ENCODE results near the gene SALL2.
A peak's percentile ranks its signal among the peaks of the same experiment; 100 is the strongest.
"Not testable (repeated sequence)": the region's sequence is repeated elsewhere in the genome, so short reads cannot be mapped to it uniquely, and the experiment has no call there.

SALL2 gene

DNA sequence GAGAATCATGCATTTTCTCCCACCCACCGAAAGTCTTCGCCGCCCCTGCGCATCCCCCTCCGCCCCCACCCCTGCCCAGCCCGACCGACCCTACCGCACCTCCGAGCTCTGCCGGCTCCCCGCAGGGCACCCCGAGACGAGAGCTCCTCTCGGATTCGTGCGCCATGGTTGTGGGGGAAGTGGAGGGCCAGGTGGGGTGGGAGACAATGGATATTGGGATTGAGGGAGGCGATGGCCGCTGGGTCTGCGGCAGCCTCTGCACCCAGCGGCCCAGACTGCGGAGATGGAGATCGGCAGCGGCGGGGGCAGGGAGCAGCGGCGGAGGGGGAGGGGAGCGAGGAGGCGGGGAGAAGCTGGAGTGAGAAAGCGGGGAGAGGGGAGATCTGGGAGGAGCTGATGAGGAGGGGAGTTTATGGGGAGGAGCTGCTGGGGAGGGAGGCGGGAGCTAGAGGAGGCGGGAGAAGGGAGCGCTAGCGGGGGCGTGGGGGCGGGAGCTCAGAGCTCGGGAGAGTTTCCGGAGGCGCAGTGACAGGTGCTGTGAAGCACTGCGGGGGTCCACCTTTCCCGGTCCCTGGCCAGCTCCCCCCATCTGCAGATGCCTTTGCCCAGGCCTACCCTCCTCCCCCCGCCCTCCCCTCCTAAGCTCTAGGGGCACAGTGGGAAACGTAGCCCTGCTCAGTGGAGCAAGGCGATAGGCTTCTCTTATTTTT lies at the start of gene SALL2:
Gene SALL2, minus strand, starts transcription at position 385 of the 710 bp plus-strand sequence. Its CDS starts 219 bp downstream, at position 166.
- peak; percentile 59 for DNase-seq

DNA sequence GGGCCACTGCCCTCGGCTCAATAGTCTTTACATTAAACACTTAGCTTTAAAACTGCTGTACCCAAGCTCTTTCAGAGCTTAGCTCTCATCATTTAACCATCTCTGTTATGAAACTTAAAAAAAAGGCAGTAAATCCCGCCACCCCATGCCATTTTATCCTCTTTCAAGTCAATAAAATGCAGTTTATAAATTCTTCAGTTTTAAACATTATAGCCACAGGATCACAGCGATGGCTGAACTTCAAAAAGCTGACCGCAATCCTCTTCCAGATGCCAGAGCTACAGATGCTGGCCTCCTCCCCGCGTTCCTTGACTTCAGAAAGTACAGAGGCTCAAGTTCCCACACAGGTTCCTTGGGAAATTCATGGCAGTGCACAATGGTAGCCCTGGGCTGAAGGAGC lies 49.5 kb upstream of the SALL2 start:
- DNase-seq: no peak

DNA sequence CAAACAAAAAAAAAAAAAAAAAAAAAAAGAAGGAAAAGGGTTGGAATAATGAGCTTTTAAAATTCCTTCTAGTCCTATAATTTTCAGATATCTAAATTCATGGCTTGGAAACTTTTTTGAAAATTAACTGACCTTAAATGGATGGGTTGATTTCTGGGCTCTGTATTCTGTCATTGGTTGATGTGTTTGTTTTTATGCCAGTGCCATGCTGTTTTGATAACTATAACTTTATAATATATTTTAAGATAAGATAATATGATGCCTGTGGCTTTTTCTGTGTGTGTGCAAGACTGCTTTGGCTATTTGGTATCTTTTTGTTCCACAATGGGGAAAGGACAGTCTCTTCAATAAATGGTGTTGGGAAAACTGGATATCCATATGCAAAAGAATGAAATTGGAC lies 46.5 kb upstream of the SALL2 start:
- no peak for DNase-seq

DNA sequence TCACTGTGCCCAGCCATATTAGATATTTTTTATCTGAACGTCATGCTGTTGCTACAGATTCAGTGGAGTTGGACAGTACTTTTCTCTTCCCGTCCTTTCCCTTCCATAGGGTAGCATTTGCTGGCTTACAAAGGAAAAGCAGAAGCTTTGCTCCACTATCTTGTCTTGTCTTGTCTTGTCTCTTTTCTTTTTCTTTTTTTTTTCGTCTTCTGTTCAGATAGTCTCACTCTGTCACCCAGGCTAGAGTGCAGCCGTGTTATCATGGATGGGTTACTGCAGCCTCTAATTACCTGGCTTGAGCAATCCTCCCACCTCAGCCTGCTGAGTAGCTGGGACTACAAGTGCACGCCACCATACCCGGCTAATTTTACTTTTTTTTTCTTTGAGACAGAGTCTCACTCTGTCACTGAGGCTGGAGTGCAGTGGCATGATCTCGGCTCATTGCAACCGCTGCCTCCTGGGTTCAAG lies 32.6 kb upstream of the SALL2 start:
- DNase-seq: no peak

DNA sequence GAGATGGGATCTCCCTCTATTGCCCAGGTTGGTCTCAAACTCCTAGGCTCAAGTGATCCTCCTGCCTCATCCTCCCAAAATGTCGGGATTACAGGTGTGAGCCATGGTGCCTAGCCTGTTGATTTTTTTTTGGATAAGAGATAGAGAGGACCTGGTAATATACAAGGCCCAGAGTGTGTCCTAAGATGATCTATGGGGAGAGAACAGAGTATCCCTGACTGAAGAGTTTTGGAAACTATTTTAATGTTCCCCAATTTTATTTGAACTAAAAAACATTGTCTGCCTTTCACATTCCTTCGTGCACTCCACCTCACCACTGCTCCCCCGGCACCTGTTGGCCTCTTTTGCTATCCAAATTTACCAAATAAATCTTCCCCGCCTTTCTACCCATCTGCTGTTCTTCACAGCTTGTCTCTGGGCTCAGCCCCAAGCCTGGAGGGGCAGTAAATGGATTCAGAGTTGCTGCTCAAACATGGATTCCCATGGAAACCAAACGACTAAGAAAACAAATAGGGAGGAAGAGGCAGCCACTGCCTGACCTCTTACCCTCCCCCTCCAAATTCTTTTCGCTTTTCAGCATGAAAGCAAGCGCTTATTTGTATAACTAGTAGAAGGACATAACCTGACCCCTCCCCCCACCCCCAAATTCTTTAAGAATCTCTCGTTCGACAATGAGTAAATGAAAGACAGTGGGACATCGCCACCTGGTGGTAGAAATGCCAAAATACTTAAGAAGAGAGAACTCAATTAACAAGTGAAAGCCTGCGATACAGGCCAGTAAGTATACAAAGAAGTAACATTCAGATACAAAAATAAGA lies 31.1 kb upstream of the SALL2 start:
- peak; percentile 91 for DNase-seq

DNA sequence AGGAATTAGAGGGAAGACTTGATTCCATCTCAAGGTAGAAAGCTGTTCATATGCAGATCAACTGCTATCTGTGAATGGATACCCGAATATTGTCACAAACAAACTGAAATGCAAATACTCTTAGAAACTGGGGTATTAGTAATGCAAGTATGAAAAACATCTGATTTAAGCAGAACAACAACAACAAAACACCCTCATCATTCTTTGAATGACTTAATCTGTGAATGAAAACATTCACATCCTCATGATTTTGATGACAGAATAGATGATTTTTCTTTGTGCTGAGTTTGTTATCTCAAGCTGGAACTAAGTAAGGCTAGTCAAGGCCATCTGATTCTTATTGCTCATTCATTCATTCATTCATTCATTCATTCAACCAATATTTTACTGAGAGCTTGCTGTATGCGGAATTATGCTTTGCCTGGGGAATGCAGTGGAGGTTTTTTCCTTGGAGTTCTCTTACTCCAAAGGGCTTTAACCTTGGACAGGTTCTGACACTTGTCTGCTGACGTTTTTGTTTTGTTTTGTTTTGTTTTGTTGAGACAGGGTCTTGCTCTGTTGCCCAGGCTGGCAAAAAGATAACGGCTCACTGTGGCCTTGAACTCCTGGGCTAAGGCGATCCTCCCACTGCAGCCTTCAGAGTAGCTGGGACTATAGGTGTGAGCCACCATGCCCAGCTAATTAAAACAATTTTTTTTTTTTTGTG lies 30.4 kb upstream of the SALL2 start:
- no peak for DNase-seq

DNA sequence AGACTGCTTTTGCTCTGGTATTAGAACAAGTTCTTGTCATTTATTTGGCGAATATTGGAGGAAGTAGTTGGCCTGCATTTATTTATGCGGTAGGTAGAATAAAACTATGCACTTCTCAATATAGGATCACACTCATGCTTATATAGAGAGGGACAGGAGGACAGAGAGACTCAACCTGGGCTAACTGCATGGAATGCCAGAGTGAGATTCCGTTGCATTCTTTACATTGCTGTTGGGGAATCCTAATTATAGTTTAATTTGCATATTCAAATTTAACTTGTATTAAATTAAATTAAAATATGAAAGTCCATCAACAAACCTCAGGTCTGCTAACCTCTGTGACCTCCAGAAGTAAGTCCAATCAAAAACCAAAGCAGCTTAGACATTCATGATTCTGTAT lies 27.1 kb upstream of the SALL2 start:
- DNase-seq: no peak

DNA sequence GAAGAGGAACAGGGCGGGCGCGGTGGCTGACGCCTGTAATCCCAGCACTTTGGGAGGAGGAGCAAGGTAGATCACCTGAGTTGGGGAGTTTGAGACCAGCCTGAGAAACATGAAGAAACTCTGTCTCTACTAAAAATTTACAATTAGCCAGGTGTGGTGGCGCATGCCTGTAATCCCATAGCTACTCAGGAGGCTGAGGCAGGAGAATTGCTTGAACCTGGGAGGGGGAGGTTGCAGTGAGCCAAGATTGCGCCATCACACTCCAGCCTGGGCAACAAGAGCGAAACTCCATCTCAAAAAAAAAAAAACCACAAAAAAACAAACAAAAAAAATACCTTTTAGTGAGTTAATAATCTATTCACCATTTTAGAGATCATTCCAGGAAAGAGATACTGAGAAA lies 18.4 kb upstream of the SALL2 start:
- not testable (repeated sequence) for DNase-seq

DNA sequence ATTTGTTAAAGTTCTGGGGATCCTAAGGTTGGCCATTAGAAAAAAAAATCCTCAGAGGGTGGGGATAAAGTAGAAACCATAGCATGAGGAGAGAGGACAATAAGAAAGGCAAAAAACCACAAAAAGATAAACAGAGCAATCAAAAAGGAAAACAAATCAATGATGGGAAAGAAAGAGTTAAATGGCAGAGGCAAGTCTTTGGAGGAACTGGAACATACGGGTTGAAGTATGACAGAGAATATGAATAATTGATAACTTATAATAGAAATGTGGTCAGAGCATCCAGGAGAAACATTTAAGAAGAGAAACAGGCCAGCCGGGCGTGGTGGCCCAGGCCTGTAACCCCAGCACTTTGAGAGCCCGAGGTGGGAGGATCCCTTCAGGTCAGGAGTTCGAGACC lies 17.8 kb upstream of the SALL2 start:
- no peak for DNase-seq

DNA sequence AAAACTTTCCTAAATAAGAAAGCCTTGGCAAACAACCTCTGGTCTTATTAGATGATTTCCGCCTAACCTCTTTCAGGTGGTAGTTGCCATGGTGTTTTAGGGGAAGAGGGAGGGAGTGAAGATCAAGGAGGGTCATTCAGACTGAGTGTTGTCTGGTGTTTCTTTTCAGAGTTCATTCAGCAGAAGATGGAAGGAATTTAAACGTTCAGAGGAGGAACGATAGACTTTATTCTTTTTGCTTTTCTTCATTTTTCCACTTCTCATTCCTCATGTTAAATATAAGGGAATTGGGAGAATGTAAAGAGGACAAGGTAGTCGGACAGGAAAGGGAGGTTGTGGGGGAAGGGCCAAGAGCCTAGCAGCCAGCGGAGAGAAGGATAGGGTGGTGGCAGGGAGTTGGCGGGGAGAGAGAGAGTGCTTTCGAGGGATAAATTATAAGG lies 17.4 kb upstream of the SALL2 start:
- DNase-seq: no peak

DNA sequence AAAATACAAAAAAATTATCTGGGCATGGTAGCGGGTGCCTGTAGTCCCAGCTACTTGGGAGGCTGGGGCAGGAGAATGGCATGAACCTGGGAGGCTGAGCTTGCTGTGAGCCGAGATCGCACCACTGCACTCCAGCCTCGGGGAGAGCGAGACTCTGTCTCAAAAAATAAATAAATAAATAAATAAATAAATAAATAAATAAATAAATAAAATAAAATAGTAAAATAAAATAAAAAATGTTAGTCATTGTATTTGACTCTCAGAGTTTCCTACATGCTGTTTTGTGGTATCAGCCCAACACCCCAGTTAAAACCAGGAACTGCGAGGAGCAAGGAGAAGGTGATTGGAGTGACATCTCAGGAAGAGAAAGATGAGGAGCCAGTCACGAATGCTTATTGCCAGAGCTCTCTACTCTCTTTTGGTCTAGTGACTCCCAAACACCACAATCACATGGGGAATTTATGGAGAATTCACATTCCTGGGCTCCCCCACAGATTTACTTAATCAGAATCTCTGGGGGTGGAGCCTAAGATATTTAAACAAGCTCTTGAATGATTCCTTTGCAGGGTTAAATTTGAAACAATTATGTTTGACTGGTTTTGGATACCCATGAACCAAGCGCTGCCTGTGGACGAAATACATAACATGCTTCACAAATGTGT lies 15.4 kb upstream of the SALL2 start:
- no peak for DNase-seq

DNA sequence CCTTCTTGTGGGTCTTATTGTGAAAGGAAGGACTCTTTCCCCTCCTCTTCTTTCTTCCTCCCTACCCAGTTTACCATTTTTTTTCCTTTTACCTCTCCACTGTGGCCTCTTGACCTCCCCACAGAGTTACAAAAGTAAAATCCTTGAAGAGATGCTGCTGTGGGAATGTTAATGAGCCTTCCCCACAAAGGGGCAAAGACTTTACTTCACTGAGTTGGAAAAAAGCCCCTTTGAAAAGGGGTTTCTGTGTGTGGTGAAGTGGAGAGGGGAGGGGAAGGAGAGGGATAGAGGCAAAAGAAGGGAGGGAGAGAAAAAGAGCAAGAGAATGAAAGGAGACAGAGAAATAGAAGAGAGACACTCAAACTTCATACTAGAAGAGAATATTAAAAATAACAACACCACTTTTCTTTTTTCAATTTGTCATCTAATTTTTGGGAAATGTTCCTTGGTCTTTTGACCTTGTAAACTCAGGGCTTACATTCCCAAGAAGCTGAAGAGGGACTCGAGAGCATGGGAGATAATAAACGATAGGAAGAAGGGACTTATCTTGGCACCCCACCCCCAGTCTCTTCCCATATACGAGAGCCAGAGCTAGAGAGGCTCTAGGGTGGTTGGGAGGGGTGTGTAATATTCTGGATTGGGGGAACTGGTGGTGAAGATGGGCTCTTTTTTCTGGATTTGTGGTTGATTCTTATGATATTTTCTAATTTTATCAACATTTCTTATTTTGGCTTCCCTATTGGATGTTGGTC lies 13.2 kb upstream of the SALL2 start:
- DNase-seq: no peak

DNA sequence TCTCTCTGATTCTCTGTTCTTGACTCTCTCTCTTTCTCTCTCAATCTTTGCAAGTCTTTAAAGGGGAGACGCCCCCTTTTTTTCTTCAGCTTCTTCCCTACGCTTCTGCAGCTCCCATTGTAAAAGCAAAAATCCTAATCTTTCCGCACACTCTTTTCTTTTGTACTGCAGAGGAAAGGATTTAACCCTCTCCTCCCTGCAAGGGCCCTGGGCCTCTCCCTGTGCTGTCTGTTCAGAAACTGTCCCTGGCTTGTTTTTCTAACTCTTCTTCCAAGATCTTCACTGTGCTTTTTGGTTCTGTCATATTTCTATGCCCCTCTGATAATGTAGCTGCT lies 10.9 kb upstream of the SALL2 start:
- no peak for DNase-seq

DNA sequence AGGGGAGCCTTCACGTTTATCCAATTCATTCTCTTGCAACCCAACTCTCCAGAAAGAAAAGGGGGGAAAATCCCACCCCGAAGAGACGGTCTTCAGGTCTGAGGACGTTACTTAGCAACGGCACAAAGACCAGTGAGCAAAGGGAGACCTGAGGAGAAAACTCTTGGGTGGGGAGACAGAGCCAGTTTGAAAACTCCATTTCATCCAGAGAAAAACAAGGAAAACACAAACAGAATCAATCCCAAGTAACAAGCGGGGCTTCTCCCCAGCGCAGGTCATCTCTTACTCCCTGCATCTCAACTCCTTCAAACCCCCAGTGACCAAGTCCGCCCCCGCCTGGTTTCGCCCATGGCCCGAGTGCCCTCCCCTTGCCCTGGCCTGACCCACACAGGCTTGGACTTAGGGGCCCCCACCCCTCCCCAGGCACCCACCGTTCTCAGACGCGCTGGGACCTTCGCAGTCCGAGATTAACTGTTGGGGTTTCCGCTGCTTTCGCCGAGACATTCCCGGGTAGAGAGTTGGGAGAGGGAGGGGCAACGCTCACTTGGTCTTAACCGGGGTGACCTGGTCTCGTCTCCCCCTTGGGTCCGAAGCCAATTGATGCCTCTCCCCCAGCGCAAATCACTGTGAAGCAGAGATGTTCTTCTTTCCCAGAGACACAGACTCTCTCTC lies 10.4 kb upstream of the SALL2 start:
- DNase-seq: no peak

DNA sequence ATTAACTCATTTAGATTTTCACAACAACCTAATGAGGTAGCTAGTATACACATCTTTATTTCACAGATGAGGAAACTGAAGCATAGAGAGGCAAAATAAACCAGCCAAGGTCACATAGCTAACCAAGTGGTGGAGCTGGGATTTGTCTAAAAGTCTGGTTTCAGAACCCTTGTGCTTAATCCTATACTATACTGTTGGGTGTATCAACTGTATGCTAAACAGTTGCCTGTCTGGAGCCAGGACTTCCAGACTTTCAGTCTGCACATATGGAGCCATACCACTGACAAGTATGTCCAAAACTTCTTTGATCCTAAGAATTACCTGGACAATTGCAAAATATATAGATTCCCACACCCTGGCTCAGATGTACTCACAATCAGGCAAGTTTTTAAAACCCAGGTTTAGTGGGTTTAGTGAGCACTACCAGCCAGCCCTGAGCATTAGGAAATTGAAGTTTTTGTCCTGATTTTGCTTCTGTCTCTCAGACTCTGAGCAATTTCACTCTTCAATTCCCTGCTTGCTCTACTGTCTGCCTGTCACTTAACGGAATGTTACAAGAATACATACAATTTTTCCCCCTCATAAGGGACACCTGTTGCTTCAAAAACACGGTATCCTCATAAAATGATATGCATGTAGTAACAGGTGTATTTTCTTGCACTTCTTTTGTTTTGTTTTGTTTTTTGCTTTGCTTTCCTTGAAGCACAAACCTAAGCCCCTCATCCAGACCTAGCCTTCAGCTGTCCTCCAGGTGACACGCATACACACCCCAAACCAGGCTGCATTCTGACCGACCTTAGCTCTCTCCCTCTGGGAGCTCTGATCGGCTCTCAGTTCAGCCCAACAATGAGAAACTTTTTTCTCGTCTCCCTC lies 9.6 kb upstream of the SALL2 start:
- no peak for DNase-seq

DNA sequence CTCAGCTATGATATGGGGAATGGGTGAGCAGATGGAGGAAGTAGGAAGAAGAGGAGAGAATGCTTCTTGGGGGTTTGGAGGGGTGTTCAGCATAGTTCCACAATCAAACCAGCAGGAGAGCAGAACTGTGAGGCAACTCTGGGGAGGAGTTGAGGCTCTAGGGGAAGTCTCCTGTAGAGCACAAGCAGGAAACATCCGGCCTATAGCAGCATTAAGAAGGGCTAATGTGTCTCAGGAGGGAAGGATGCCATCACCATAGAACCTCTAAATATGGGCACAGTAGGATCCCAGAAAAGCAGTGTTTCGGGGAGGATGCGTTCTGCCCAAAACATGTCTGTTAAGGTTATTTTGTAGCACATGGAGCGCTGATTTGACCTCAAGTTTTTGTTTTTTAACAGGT lies 8.4 kb upstream of the SALL2 start:
- no peak for DNase-seq

DNA sequence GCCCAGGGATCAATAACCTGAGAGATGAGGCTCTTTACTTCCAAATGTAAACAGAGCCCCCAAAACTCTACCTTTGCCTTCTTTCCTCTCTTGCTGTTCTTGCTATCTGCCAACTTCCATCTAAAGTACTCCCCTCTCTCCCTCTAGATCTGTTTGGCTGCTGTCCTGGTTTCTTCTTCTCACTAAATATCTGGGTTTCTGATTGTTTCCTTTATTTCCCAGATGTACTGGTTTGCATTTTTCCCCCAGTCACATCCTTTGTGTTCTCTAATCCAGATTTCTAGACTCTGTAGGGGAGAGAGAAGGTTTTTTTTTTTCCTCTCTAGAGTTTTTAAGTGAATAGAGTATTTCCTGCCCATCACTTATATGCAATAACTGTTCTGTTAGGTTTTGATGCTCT lies 7.1 kb upstream of the SALL2 start:
- no peak for DNase-seq

DNA sequence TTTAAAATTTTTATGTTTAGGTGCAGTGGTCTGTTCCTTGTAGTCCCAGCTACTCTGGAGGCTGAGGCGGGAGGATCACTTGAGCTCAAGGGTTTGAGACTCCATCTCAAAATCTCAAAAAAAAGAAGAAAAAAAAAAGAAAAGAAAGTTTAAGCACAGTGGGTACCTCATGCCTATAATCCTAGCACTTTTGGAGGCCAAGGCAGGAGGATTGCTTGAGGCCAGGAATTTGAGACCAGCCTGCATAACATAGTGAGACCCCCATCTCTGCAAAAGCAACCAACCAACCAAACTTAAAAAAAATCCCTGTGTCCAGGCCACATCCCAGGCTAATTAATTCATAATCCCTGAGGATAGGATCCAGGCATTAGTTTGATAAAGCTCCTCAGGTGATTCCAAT lies 3.4 kb upstream of the SALL2 start:
- DNase-seq: no peak

DNA sequence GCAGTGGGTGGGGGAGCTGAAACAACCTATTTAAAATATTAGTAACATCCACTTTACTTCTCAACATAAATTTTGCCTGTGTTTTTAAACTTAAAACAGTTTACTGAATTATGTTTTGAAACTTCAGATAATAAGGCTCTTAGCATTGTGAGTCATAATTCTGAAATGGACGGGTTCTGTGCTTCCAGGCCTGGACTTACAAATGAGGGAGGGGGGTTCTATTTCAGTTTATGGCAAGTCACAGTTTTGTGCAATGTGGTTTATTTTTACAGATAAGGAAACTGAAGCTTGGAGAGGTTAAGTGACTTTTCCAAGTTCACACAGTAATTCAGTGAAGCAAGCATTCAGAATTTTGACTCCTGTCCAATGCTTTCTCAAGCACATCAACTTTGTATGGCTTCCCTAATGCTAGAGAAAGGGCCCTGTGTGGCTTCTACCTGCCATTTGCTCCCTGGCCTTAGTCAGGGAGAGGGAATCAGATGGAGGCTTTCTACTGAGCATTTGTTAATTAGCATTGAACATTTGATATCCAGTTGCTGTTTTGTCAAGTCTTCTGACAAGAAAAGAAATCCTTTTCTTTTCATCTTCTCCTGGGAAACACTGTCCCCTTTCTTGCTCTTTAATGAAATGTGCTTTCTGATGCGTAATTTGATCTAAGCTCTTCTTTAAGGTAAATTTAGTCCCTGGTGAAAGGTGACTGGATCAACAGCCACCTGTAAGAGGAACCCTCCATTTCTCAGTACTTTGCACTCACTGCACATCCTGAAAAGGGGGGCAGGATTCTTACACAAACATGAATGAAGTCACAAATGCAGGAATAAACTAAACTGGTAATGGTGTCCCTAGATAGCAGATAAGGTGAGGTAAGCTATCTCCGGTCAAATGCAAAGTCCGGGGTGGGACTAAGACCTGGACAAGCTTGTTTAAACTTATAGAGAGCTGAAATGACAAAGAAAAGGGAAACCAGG lies 2.5 kb upstream of the SALL2 start:
- DNase-seq: no peak

DNA sequence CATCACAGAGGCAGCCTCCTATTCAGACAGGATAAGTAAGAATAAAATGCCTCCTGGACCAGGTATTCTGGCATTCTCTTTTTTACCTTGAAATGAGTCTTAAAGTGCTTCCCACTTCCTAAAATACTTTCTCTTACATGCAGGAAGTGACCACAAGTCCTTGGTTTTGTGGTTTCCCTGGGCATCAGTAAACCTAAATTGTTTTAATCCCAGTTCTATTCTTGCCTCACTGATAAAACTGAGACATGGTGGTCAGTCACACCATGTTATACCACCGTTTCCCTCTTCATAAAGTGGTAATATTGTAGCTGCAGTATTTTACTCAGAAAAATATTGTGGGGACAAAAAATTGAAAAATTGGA lies 1.2 kb upstream of the SALL2 start:
- no peak for DNase-seq

Data from NCI-H2081 treated with DMSO at 0.1 percent for 48 hours (cell line).